HepG2 (cell line): Measurements from ENCODE around the gene ATXN7L3. TPM values are rescaled to one million over a fixed set of nuclear protein-coding genes. Genes with fewer than 3 reads are reported as not detected.

Experiments used
- CBX2 ChIP-seq, 2 experiments: fragments of 200-600 bp in 1 of 2; sonication (generic); formaldehyde crosslinking in 1 of 2; IDR thresholded peaks; 2 replicates each; pipeline versions ENCODE4 v1.7.0 to v1.8.1; 2018 to 2022; ENCODE audit warnings: low read depth in 2 of 2, low read length in 1 of 2, mild to moderate bottlenecking in 1 of 2, missing genetic modification reagents in 1 of 2
- ESRRA ChIP-seq: sonication (generic); formaldehyde crosslinking; IDR thresholded peaks from 2 replicates; pipeline ENCODE4 v1.5.1; 2020; ENCODE audit warnings: mild to moderate bottlenecking, low read depth, missing genetic modification reagents
- FIP1L1 ChIP-seq: fragments of 200-400 bp; formaldehyde crosslinking; IDR thresholded peaks from 2 replicates; pipeline ENCODE4 v1.6.1; 2018; ENCODE audit warnings: low read depth, mild to moderate bottlenecking, low read length, moderate library complexity, borderline replicate concordance; ENCODE audit not compliant: insufficient read depth
- FOSL1 ChIP-seq: sonication (generic); formaldehyde crosslinking; IDR thresholded peaks from 2 replicates; pipeline ENCODE4 v1.9.0; 2021; ENCODE audit warnings: missing genetic modification reagents, borderline replicate concordance
- ISX ChIP-seq: sonication (generic); formaldehyde crosslinking; conservative IDR thresholded peaks from 2 replicates; pipeline ENCODE4 v1.5.0; 2020; ENCODE audit warnings: missing genetic modification reagents
- KDM3A ChIP-seq: IDR thresholded peaks from 2 replicates; pipeline ENCODE4 v1.6.1; 2018; ENCODE audit warnings: low read depth, missing compliant biosample characterization
- KLF6 ChIP-seq: IDR thresholded peaks from 2 replicates; pipeline ENCODE4 v1.8.0; 2016; ENCODE audit warnings: missing biosample characterization, missing genetic modification reagents
- MIER3 ChIP-seq: IDR thresholded peaks from 2 replicates; pipeline ENCODE4 v1.6.1; 2016; ENCODE audit warnings: missing compliant biosample characterization, borderline replicate concordance
- MYPOP ChIP-seq: sonication (generic); formaldehyde crosslinking; IDR thresholded peaks from 2 replicates; pipeline ENCODE4 v1.8.1; 2023; ENCODE audit warnings: mild to moderate bottlenecking, moderate library complexity, missing genetic modification reagents
- NKX3-1 ChIP-seq: sonication (generic); formaldehyde crosslinking; IDR thresholded peaks from 2 replicates; pipeline ENCODE4 v1.5.0; 2020; ENCODE audit warnings: missing genetic modification reagents
- POLR2A ChIP-seq, 2 experiments: IDR thresholded peaks; 2 replicates each; pipeline ENCODE4 v1.6.1; 2011; ENCODE audit warnings: low read depth in 2 of 2, low read length in 2 of 2, mild to moderate bottlenecking in 1 of 2, moderate library complexity in 1 of 2; ENCODE audit not compliant: insufficient read depth in 1 of 2
- RBM22 ChIP-seq: fragments of 200-400 bp; formaldehyde crosslinking; optimal IDR thresholded peaks from 2 replicates; pipeline ENCODE3; 2017; ENCODE audit warnings: mild to moderate bottlenecking, low read length, moderate library complexity
- RBM39 ChIP-seq: fragments of 200-400 bp; formaldehyde crosslinking; IDR thresholded peaks from one replicate; pipeline ENCODE4 v1.6.1; 2018; ENCODE audit warnings: antibody characterized with exemption, mild to moderate bottlenecking, low read depth, low read length; ENCODE audit not compliant: poor library complexity, severe bottlenecking
- TEAD2 ChIP-seq: sonication (generic); formaldehyde crosslinking; IDR thresholded peaks from 2 replicates; pipeline ENCODE4 v1.9.0; 2021; ENCODE audit warnings: missing genetic modification reagents
- THAP7 ChIP-seq: sonication (generic); formaldehyde crosslinking; IDR thresholded peaks from 2 replicates; pipeline ENCODE4 v1.8.1; 2023; ENCODE audit warnings: mild to moderate bottlenecking, missing genetic modification reagents
- ZC3H4 ChIP-seq: sonication (generic); formaldehyde crosslinking; IDR thresholded peaks from 2 replicates; pipeline ENCODE4 v1.4.0; 2020; ENCODE audit warnings: missing genetic modification reagents, borderline replicate concordance
- ZFP82 ChIP-seq: sonication (generic); formaldehyde crosslinking; IDR thresholded peaks from 2 replicates; pipeline ENCODE4 v1.5.1; 2020; ENCODE audit warnings: mild to moderate bottlenecking, missing genetic modification reagents, borderline replicate concordance
- ZNF256 ChIP-seq: sonication (generic); formaldehyde crosslinking; conservative IDR thresholded peaks from 2 replicates; pipeline ENCODE4 v1.4.0; 2020; ENCODE audit warnings: missing genetic modification reagents
- ZNF275 ChIP-seq: sonication (generic); formaldehyde crosslinking; IDR thresholded peaks from 2 replicates; pipeline ENCODE4 v1.8.0; 2022; ENCODE audit warnings: missing genetic modification reagents, mild to moderate bottlenecking, inconsistent platforms, borderline replicate concordance
- ZNF367 ChIP-seq: sonication (generic); formaldehyde crosslinking; IDR thresholded peaks from 2 replicates; pipeline ENCODE4 v1.4.0; 2020; ENCODE audit warnings: missing genetic modification reagents, borderline replicate concordance
- ZNF552 ChIP-seq: sonication (generic); formaldehyde crosslinking; IDR thresholded peaks from 2 replicates; pipeline ENCODE4 v1.9.0; 2022; ENCODE audit warnings: missing genetic modification reagents, mild to moderate bottlenecking, borderline replicate concordance
- ZNF839 ChIP-seq: sonication (generic); formaldehyde crosslinking; IDR thresholded peaks from 2 replicates; pipeline ENCODE4 v1.4.0; 2020; ENCODE audit warnings: missing genetic modification reagents, mild to moderate bottlenecking, borderline replicate concordance
- polyA plus RNA-seq, 8 experiments: library from polyadenylated mRNA; depleted of rRNA in 3 of 8; stranded (reverse) in 7 of 8; unstranded in 1 of 8; fragments of >200 nt; fragmentation: Illumina TruSeq in 4 of 8; extraction: Trizol in 4 of 8; gene quantifications; 2 replicates each; pipeline versions ENCODE4 v1.2.1 to v1.2.3, GENCODE V29; 2011 to 2016; ENCODE audit warnings: low read depth in 4 of 8, missing spikeins in 1 of 8, mixed read lengths in 1 of 8; ENCODE audit not compliant: insufficient read depth in 1 of 8
- total RNA-seq, 5 experiments: library from RNA; depleted of rRNA; stranded (reverse); fragments of >200 nt; fragmentation: Illumina TruSeq; extraction: Trizol; gene quantifications; 2 replicates each; pipeline ENCODE4 v1.2.3, GENCODE V29; 2016; ENCODE audit warnings: low read depth in 1 of 5

The ATXN7L3 gene
- total and polyA plus RNA-seq, 2 of the 13 experiments (the other 11 are each of a cell fraction or from before 2014, with no cell fraction given): 44.5 to 59.1 TPM

GRCh38 chr17:44221862-44222111 lies 22.1 kb upstream of the ATXN7L3 start (continued):
- TF ChIP-seq POLR2A (IDR thresholded peaks at IDR 0.05; ENCODE audit: insufficient read depth in 1 of 2, low read depth in 2 of 2, low read length in 2 of 2) (peak in 1 of 2 experiments; percentile 31; a peak in 1 of 4 replicates), RBM39 (peak; percentile 35), ISX (CRISPR knock-in tag) (peak; percentile 66; the same call in 1 of the 2 replicates), CBX2 (IDR thresholded peaks at IDR 0.05; ENCODE audit: low read depth, low read length) (no peak), CBX2 (CRISPR knock-in tag; IDR thresholded peaks at IDR 0.05; ENCODE audit: low read depth) (no peak), THAP7 (CRISPR knock-in tag) (no peak), ZNF839 (CRISPR knock-in tag) (no peak), MYPOP (CRISPR knock-in tag) (no peak), TEAD2 (CRISPR knock-in tag) (no peak), FOSL1 (CRISPR knock-in tag) (no peak), ZC3H4 (CRISPR knock-in tag) (no peak), FIP1L1 (no peak), ZNF275 (CRISPR knock-in tag) (peak; percentile 67; the same call in 1 of the 2 replicates), ZNF552 (CRISPR knock-in tag) (no peak), RBM22 (no peak), ZNF367 (CRISPR knock-in tag) (no peak), ZNF256 (no peak), KDM3A (0 out of 2 replicates have a peak, but pooled peaks have one; percentile 8), NKX3-1 (CRISPR knock-in tag) (0 out of 2 replicates have a peak, but pooled peaks have one; percentile 18), MIER3 (CRISPR knock-in tag) (no peak), ESRRA (CRISPR knock-in tag) (peak; percentile 46; the same call in 1 of the 2 replicates), KLF6 (CRISPR knock-in tag) (no peak), ZFP82 (CRISPR knock-in tag) (0 out of 2 replicates have a peak, but pooled peaks have one; percentile 69)
